C1 segment of cervical spinal cord (tissue), 14 donors: ENCODE data around the gene HSDL1.

Experiments
- DNase-seq, 14 donors: peaks; one replicate each; lab custom pipeline; 2025; lab: John Stamatoyannopoulos, UW

Gene HSDL1

DNA sequence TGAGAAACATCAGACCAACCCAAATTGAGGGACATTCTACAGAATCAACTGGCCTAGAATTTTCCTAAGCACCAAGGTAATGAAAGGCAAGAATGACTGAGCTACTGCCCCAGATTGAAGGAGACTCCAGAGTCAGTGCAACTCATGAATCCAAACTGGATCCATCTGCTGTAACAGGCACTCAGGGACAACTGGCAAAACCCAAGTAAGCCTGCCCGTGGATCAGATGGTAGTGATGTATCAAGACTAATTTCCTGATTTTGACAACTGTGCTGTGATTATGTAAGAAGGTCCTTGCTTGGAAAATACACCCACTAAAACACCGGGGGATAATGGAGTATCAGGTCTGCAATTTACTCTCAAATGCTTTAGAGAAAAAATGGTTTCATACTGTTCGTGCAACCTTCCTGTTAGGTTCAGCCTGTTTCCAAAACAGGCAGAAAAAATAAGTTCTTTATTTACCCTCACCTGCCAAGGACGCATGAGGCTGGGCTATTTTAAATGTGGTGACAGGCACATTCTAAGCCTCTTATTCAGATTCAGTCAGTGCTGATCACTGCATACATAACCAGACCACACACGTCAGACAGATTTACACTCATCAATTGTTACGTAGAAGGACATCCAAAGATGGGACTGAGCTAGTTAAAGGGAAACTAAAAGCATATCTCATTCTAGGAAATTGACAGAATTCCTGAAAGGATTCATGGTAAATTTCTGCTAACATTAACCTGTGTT lies 35.2 kb downstream of the HSDL1 start:
- peak in 1 of 14 donors; percentile 36 for DNase-seq

DNA sequence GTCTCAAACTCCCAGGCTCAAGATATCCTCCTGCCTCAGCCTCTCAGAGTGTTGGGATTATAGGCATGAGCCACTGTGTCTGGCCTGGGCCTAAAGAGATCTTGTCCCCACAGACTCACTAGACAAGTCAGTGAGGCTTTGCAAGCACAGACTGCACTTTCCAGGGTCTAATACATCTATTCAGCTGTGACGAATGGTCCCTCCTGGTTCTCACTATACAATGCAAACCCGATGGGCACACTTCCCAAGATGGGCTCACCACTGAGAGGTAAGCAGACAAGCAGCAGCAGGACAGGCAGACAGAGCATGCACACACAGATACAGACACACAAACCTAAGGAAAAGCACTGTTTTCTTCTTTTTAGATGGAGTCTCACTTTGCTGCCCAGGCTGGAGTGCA lies 37.1 kb downstream of the HSDL1 start:
- no peak for DNase-seq

DNA sequence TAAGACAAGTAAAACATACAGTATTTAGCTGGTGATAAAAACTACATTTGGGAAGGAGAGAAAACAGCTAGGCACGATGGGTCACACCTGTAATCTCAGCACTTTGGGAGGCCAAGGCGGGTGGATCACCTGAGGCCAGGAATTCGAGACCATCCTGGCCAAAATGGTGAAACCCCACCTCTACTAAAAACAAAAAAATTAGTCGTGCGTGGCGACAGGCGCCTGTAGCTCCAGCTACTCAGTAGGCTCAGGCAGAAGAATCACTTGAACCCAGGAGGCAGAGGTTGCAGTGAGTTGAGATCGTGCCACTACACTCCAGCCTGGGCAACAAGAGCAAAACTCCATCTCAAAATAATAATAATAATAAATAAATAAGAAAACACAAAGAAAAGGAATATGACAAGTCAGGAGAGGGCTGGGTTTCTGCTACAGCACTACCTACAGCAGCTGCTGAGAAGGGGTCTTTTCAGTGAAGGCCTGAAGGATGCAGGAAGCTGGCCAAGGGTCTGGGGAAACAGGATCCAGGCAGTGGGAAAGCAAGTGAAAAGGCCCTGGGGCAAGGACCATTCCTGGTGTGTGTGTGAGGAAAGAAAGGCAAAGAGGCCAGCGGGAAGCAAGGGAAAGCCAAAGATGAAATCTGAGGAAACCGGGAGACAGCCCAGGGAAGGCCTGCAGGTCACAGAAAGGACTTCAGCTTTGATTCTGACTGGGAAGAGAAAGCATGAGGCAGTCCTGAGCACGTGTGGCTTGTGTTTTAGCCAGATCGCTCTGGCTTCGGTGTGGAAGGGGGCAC lies 38.8 kb downstream of the HSDL1 start:
- no peak for DNase-seq

GRCh38 chr16:84105301-84105815 lies 39.6 kb downstream of the HSDL1 start:
- DNase-seq = no peak

- DNase-seq = no peak
These were observed 40.7 kb downstream of the HSDL1 start for GRCh38 chr16:84104231-84104630.

- DNase-seq = no peak
These were observed 41.3 kb downstream of the HSDL1 start for GRCh38 chr16:84103678-84104077.

DNA sequence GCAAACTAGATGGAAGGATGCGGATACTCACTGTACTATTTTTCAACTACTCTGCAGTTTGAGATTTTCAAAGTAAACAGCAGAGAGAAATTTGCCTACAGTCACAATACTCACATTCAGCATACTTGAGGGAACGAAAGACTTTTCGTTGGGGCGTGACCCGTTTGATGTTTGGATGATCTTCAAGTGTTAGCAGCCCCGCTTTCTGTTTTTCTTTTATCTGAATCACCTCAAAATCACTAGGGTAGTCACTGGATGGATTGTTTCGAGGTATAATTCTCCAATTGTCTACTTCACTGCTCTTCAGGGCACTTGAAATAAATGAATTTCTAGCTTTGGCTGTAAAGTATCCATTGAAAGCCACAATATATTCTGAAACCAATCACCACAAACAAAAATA lies 46.0 kb downstream of the HSDL1 start:
- no peak for DNase-seq

DNA sequence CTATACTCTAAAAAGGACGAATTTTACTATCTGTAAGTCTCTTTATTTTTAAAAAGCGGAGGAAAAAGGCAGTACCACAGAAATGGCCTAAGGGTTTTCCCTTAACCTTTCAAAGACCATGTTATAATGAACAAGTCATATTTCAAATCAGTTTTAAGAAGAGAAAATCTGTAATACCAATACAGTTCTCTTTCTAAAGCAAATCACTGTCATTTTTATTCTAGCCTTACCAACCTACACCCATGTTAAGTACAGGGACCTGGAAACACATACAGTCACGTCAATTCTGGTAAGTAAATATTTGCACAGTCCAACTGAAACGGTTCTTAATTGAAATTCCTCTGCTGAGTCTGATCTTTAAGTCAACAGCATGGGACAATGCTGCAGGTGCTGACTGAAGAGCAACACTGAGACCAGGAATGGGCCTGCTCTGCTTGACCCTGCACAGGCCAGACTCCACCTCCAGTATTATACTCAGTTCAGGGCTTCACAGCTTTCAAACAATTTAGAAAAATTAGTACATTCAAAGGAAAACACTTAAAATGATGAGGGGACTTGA lies 48.5 kb downstream of the HSDL1 start:
- DNase-seq = no peak

- DNase-seq = peak in 1 of 14 donors; percentile 23
These were observed 49.5 kb downstream of the HSDL1 start for GRCh38 chr16:84095466-84095865.

- DNase-seq = peak in 1 of 14 donors; percentile 11
These were observed 51.1 kb downstream of the HSDL1 start for GRCh38 chr16:84093879-84094270.

- no peak for DNase-seq
These were observed 51.7 kb downstream of the HSDL1 start for GRCh38 chr16:84093120-84093878.

GRCh38 chr16:84091460-84091859 lies 53.5 kb downstream of the HSDL1 start:
- DNase-seq = peak in 1 of 14 donors; percentile 79

DNA sequence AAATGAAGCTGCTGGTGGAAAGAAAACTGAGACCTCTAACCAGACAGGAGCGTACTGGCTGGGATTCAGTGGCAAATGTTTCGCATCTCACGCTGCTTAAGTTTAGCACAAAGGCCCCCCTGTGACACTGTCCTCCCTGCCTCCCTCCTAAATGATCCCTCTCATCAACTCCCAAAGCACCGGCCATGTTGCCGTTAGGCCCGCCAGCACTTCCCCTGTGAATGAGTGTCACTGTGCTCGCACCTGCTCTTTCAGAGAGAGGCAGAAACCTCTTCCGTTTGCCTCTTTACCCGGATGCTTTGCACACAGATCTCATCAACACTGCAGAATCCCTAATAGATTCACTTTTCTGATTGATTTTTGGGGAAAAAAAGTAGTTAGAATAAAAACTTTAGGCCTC lies 54.8 kb downstream of the HSDL1 start:
- DNase-seq = peak in 3 of 14 donors; percentile 5 to 21 (median 8)

DNA sequence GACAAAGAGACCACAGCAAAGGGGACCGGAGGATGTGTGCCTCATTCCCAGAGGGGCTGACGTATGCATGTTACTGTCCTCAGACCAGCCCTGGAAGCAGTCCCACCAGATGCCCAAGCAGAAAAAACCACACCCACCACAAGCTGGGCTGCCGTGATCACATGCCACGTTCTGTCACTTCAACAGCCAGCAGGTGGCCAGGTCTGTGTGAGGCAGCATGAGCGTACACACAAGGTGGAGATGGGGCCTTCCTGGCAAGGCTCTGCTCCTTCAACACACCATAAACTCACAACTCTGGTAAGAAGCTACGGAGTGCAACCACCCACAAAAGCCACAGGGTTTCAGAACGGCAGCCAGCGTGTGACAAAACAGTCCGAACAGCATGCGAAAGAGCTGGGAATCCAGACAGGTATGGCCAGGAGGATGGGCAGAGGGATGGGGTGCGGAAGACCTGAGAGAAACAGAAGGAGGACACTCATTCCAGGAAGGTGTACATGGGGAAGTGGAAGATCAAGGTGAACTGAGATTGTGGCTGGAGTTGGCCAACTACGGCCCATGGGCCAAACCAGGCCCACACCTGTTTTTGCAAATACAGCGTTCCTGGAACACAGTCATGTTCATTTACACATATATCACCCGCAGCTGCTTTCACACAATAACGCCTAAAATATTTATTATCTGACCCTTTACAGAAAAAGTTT lies 56.1 kb downstream of the HSDL1 start:
- peak in 1 of 14 donors; percentile 41 for DNase-seq

DNA sequence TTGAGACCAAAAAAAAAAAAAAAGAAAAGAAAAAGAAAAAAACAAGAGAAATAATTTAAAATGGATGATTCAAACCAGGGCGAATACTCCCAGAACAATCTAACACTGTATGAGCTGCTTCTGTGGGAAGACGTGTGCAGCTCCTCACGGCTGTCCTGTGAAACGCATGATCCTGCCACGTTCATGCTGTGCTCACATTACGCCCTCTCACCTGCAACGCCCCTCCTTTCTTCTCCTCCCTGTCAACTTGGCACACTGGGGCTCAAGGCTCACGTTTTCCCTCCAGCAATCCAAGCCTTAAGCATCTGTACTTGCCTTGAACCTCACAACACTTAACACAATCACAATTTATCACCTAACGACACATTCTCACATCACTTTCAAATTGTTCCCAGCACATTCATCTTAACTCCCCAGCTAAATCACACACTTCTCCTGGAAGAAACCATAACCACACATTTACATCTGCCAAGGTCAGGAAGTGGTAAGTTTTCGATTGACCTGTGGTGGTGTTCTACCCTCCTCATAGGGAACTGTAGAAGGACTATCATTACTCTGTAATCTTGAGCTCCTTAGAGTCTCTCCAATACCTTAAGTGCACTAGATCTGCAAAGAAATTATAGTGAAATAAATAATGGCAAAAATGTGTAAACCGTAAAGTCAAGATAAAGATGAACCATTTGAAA lies 57.4 kb downstream of the HSDL1 start:
- peak in 1 of 14 donors; percentile 15 for DNase-seq

GRCh38 chr16:84087001-84087400 lies 58.0 kb downstream of the HSDL1 start:
- DNase-seq = no peak

DNA sequence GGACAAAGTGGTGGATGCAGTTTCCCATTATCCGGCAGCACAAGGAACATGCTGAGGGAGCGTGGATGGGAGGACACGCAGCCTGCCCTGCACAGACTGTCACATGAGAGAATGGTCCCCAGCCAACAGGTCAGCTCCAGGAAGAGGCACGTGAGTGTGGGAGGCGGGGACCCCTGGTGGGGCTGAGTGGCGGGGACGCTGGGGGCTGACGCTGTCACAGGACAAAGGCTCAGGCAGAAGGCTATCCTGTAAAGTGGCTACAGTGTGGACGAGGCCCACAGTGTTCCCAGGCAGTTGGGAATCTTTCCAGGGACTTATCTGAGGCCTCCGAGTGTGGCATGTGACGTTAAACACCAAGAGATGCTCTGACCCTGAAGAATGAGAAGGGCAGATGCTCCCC lies 58.6 kb downstream of the HSDL1 start:
- DNase-seq = no peak

GRCh38 chr16:84085773-84086172 lies 59.2 kb downstream of the HSDL1 start:
- no peak for DNase-seq

GRCh38 chr16:84085271-84085667 lies 59.7 kb downstream of the HSDL1 start:
- no peak for DNase-seq

DNA sequence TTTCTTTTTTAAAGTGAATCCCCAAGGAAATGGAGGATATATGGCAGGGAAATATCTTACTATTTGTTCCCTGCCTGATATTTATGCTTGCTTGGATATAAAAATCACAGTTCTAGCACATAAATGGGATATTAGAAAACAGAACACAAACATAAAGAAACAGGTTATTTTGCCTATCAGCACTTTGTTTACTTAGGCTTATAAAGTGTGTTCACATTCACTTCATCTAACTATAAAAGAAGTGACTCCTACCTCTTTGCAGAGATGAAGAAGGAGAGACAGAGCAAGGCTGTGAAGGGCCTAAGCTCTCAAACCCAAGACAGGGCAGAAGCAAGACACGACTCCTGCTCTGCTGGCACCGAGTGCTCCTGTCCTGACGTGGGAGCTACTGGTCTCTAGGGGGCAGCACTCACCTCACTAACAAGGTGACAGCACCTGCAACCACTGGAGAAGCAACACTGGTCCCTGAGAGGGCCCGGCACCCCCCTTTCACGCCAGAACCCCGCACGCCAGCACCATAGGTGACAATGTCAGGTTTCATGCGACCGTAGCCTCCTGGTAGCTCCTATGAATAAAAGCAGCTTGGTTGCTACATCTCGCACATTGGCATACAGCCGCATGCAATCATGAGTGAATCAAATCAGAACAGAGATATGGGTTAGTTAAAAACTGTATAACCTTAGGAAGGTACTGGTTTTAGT lies 60.3 kb downstream of the HSDL1 start:
- peak in 4 of 14 donors; percentile 5 to 20 (median 8) for DNase-seq
